ENCODE measurements around the gene PADI6.

Gene PADI6

GRCh38 chr1:17359808-17360207 is 12.2 kb upstream of the PADI6 start:
- no peaks in the 10 kb centered on the region for H3K4me1 ChIP-seq (ENCODE audit: control insufficient read depth, low read length)
- no peaks in the 10 kb centered on the region for H3F3A ChIP-seq (ENCODE audit: control insufficient read depth, insufficient read depth)
- H3K4me3 ChIP-seq (ENCODE audit: low read length) = no peak overlapping the region
- no peaks in the 10 kb centered on the region for H4K20me1 ChIP-seq (ENCODE audit: control insufficient read depth, insufficient read depth, low read depth, low read length)
- H3K9me2 ChIP-seq (replicated peaks; ENCODE audit: control insufficient read depth, low read length) = no peaks in the 10 kb centered on the region
- H3K9me3 ChIP-seq (ENCODE audit: control insufficient read depth, insufficient read depth, low read length) = no peaks in the 10 kb centered on the region
- TF ChIP-seq, protein P1, sequence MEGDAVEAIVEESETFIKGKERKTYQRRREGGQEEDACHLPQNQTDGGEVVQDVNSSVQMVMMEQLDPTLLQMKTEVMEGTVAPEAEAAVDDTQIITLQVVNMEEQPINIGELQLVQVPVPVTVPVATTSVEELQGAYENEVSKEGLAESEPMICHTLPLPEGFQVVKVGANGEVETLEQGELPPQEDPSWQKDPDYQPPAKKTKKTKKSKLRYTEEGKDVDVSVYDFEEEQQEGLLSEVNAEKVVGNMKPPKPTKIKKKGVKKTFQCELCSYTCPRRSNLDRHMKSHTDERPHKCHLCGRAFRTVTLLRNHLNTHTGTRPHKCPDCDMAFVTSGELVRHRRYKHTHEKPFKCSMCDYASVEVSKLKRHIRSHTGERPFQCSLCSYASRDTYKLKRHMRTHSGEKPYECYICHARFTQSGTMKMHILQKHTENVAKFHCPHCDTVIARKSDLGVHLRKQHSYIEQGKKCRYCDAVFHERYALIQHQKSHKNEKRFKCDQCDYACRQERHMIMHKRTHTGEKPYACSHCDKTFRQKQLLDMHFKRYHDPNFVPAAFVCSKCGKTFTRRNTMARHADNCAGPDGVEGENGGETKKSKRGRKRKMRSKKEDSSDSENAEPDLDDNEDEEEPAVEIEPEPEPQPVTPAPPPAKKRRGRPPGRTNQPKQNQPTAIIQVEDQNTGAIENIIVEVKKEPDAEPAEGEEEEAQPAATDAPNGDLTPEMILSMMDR (IDR thresholded peaks at IDR 0.05; ENCODE audit: low read depth, low read length, poor library complexity, severe bottlenecking) = no peak
- TF ChIP-seq EZH2phosphoT487 (IDR thresholded peaks at IDR 0.05; ENCODE audit: borderline replicate concordance, low read length) = no peak
- H3K79me2 ChIP-seq (ENCODE audit: control insufficient read depth, low read length) = no peaks in the 10 kb centered on the region
- no peak overlapping the region for H3K27ac ChIP-seq (ENCODE audit: low read depth, low read length)
- no peaks in the 10 kb centered on the region for H3K36me3 ChIP-seq (ENCODE audit: control insufficient read depth, low read length)
- H3K4me2 ChIP-seq (ENCODE audit: low read length) = no peak overlapping the region
- no peaks in the 10 kb centered on the region for H3K27me3 ChIP-seq (ENCODE audit: control insufficient read depth, low read length)

GRCh38 chr1:17360272-17360956 is 11.6 kb upstream of the PADI6 start:
- Histone ChIP-seq H3K27me3 (ENCODE audit: control insufficient read depth, low read length) (no peaks in the 10 kb centered on the region), H3K4me2 (ENCODE audit: low read length) (no peak overlapping the region), H3K4me3 (ENCODE audit: low read length) (no peak overlapping the region), H3K36me3 (ENCODE audit: control insufficient read depth, low read length) (no peaks in the 10 kb centered on the region), H3K9me3 (ENCODE audit: control insufficient read depth, insufficient read depth, low read length) (no peaks in the 10 kb centered on the region), H3K27ac (ENCODE audit: low read depth, low read length) (no peak overlapping the region), H3K79me2 (ENCODE audit: control insufficient read depth, low read length) (no peaks in the 10 kb centered on the region), H4K20me1 (ENCODE audit: control insufficient read depth, insufficient read depth, low read depth, low read length) (no peaks in the 10 kb centered on the region), H3K9me2 (replicated peaks; ENCODE audit: control insufficient read depth, low read length) (no peaks in the 10 kb centered on the region), H3K4me1 (ENCODE audit: control insufficient read depth, low read length) (no peaks in the 10 kb centered on the region), H3F3A (ENCODE audit: control insufficient read depth, insufficient read depth) (no peaks in the 10 kb centered on the region)
- TF ChIP-seq, protein P1 (IDR thresholded peaks at IDR 0.05; ENCODE audit: low read depth, low read length, poor library complexity, severe bottlenecking) = no peak
- TF ChIP-seq EZH2phosphoT487 (IDR thresholded peaks at IDR 0.05; ENCODE audit: borderline replicate concordance, low read length) = no peak

- Histone ChIP-seq H3K4me1 (ENCODE audit: control insufficient read depth, low read length) (no peaks in the 10 kb centered on the region), H3K27ac (ENCODE audit: low read depth, low read length) (no peak overlapping the region), H3F3A (ENCODE audit: control insufficient read depth, insufficient read depth) (no peaks in the 10 kb centered on the region), H3K9me2 (replicated peaks; ENCODE audit: control insufficient read depth, low read length) (no peaks in the 10 kb centered on the region), H3K27me3 (ENCODE audit: control insufficient read depth, low read length) (0 out of 2 replicates have a peak, but pooled peaks cover under 1% of the 10 kb centered on the region), H3K9me3 (ENCODE audit: control insufficient read depth, insufficient read depth, low read length) (no peaks in the 10 kb centered on the region), H3K4me3 (ENCODE audit: low read length) (no peak overlapping the region), H3K36me3 (ENCODE audit: control insufficient read depth, low read length) (no peaks in the 10 kb centered on the region), H3K79me2 (ENCODE audit: control insufficient read depth, low read length) (no peaks in the 10 kb centered on the region), H4K20me1 (ENCODE audit: control insufficient read depth, insufficient read depth, low read depth, low read length) (no peaks in the 10 kb centered on the region), H3K4me2 (ENCODE audit: low read length) (no peak overlapping the region)
- TF ChIP-seq, protein P1 (IDR thresholded peaks at IDR 0.05; ENCODE audit: low read depth, low read length, poor library complexity, severe bottlenecking) = no peak
- TF ChIP-seq EZH2phosphoT487 (IDR thresholded peaks at IDR 0.05; ENCODE audit: borderline replicate concordance, low read length) = no peak
Observed at GRCh38 chr1:17361687-17362086, 10.3 kb upstream of the PADI6 start.
